Osteoblast (primary cell): ENCODE results near the gene SERINC3. TPM values are rescaled to one million over a fixed set of nuclear protein-coding genes. Genes with fewer than 3 reads are reported as not detected.

ENCODE experiments used
- DNase-seq: peaks from one replicate; pipeline ENCODE4 v3.0.0; 2011; ENCODE audit warnings: low spot score, mixed read lengths; ENCODE audit not compliant: insufficient read length; ENCODE audit errors: missing footprints
- H2AFZ ChIP-seq: 2 replicates; pipeline ENCODE4 v1.6.0; 2011; ENCODE audit warnings: mild to moderate bottlenecking, low read length
- H3K27ac ChIP-seq: 2 replicates; pipeline ENCODE4 v1.5.1; 2011; ENCODE audit warnings: mild to moderate bottlenecking, low read depth, low read length, moderate library complexity
- H3K27me3 ChIP-seq: 2 replicates; pipeline ENCODE4 v1.6.0; 2012; ENCODE audit warnings: mild to moderate bottlenecking, control low read depth, inconsistent platforms, low read length, moderate library complexity; ENCODE audit not compliant: insufficient read depth
- H3K36me3 ChIP-seq: 2 replicates; pipeline ENCODE4 v1.5.1; 2011; ENCODE audit warnings: mild to moderate bottlenecking, low read length, control low read depth, moderate library complexity; ENCODE audit not compliant: insufficient read depth
- H3K4me1 ChIP-seq: 2 replicates; pipeline ENCODE4 v1.5.1; 2011; ENCODE audit warnings: mild to moderate bottlenecking, low read length, control low read depth, moderate library complexity; ENCODE audit not compliant: insufficient read depth
- H3K4me2 ChIP-seq: 2 replicates; pipeline ENCODE4 v1.6.0; 2011; ENCODE audit warnings: mild to moderate bottlenecking, low read length; ENCODE audit not compliant: insufficient read depth
- H3K4me3 ChIP-seq: fragments of 200-600 bp; sonication (generic); 3 replicates; pipeline ENCODE4 v1.5.1; 2012; ENCODE audit warnings: mild to moderate bottlenecking, low read length, inconsistent platforms; ENCODE audit not compliant: insufficient read depth
- H3K79me2 ChIP-seq: 2 replicates; pipeline ENCODE4 v1.6.0; 2012; ENCODE audit warnings: mild to moderate bottlenecking, low read length, control low read depth, inconsistent platforms; ENCODE audit not compliant: insufficient read depth
- H3K9me3 ChIP-seq: 2 replicates; pipeline ENCODE4 v1.5.1; 2011; ENCODE audit warnings: low read depth, low read length, control low read depth
- H4K20me1 ChIP-seq: 2 replicates; pipeline ENCODE4 v1.6.0; 2012; ENCODE audit warnings: mild to moderate bottlenecking, low read length, control low read depth; ENCODE audit not compliant: insufficient read depth
- total RNA-seq: library from RNA; depleted of rRNA; stranded (reverse); fragments of >200 nt; gene quantifications from 2 replicates; pipeline ENCODE4 v1.2.3, GENCODE V29; 2012
- TF ChIP-seq, protein P1 (sequence below): IDR thresholded peaks from 2 replicates; pipeline ENCODE4 v1.5.1; 2011; ENCODE audit warnings: mild to moderate bottlenecking, low read depth, low read length, moderate library complexity; ENCODE audit errors: extremely low read depth

The SERINC3 gene
- total RNA-seq, 1 donor = 167 TPM

DNA sequence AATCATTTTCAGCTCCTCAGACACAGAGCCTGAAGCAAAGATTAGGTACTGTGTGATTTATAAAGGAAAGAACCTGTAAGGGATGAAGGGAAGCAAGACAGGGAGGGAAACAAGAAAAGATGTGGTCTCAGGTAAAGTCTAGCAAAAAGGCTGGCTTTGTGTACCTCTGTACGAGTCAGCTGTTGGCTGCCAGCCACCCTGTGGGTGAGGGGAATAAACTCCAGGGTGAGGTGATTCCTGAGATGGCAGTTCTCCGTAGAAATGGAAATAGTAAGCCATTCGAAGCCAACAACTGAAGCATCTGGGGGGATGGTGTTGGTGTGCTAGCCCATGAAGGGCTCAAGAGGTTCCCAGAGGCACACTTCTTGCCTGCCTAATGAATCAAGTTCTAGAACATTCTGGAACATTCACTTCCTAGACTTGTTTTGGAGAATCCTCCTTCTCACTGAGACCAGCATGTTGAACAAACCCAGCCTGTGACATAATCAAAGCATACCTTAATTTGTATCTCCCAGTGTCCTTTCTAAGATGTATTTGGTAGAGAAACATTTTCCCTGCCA lies 56.8 kb downstream of the SERINC3 start:
- Histone ChIP-seq H3K79me2 (no peaks in the 10 kb centered on the region), H3K27me3 (no peaks in the 10 kb centered on the region), H3K4me1 (peaks cover 10% of the 10 kb centered on the region), H3K4me3 (no peak overlapping the region), H3K27ac (no peak overlapping the region), H2AFZ (no peak overlapping the region), H3K9me3 (no peaks in the 10 kb centered on the region), H3K4me2 (no peak overlapping the region), H3K36me3 (no peaks in the 10 kb centered on the region), H4K20me1 (no peaks in the 10 kb centered on the region)
- no peak for DNase-seq
- TF ChIP-seq, protein P1, sequence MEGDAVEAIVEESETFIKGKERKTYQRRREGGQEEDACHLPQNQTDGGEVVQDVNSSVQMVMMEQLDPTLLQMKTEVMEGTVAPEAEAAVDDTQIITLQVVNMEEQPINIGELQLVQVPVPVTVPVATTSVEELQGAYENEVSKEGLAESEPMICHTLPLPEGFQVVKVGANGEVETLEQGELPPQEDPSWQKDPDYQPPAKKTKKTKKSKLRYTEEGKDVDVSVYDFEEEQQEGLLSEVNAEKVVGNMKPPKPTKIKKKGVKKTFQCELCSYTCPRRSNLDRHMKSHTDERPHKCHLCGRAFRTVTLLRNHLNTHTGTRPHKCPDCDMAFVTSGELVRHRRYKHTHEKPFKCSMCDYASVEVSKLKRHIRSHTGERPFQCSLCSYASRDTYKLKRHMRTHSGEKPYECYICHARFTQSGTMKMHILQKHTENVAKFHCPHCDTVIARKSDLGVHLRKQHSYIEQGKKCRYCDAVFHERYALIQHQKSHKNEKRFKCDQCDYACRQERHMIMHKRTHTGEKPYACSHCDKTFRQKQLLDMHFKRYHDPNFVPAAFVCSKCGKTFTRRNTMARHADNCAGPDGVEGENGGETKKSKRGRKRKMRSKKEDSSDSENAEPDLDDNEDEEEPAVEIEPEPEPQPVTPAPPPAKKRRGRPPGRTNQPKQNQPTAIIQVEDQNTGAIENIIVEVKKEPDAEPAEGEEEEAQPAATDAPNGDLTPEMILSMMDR = no peak

GRCh38 chr20:44464514-44464913 lies 57.4 kb downstream of the SERINC3 start:
- no peak overlapping the region for H3K27ac ChIP-seq

DNA sequence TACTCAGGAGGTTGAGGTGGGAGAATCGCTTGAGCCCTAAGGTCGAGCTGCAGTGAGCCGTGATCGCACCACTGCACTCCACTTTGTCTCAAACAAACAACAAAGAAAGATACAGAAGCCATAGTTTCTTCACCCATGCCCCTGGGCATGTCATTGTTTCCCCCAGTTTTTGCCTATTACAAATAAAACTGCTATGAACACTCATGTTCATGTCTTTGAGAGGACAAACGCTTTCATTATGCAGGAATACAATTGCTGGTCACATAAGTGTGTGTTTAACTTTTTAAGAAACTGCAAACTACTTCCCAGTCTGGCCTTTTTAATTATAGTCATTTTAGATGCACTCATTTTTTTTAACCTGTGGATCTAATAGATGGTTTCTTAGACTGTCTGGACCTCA lies 58.4 kb downstream of the SERINC3 start:
- no peaks in the 10 kb centered on the region for H3K27me3 ChIP-seq
- H3K9me3 ChIP-seq = no peaks in the 10 kb centered on the region
- no peak overlapping the region for H3K4me3 ChIP-seq
- no peaks in the 10 kb centered on the region for H3K36me3 ChIP-seq
- peaks cover 10% of the 10 kb centered on the region for H3K4me1 ChIP-seq
- H2AFZ ChIP-seq = no peak overlapping the region
- H3K27ac ChIP-seq = no peak overlapping the region
- no peak for DNase-seq
- H4K20me1 ChIP-seq = no peaks in the 10 kb centered on the region
- H3K79me2 ChIP-seq = no peaks in the 10 kb centered on the region
- TF ChIP-seq, protein P1 = no peak
- H3K4me2 ChIP-seq = no peak overlapping the region

More at GRCh38 chr20:44464514-44464913, 57.4 kb downstream of the SERINC3 start:
- no peak overlapping the region for H3K4me3 ChIP-seq
- no peaks in the 10 kb centered on the region for H3K36me3 ChIP-seq
- no peak overlapping the region for H2AFZ ChIP-seq
- peaks cover 10% of the 10 kb centered on the region for H3K4me1 ChIP-seq
- no peaks in the 10 kb centered on the region for H3K79me2 ChIP-seq
- no peaks in the 10 kb centered on the region for H3K9me3 ChIP-seq
- no peak for DNase-seq
- TF ChIP-seq, protein P1 = no peak
- no peaks in the 10 kb centered on the region for H4K20me1 ChIP-seq
- no peak overlapping the region for H3K4me2 ChIP-seq
- H3K27me3 ChIP-seq = no peaks in the 10 kb centered on the region

- Histone ChIP-seq H3K79me2 (no peaks in the 10 kb centered on the region), H3K36me3 (no peaks in the 10 kb centered on the region), H2AFZ (no peak overlapping the region), H3K27ac (no peak overlapping the region), H3K9me3 (no peaks in the 10 kb centered on the region), H3K27me3 (no peaks in the 10 kb centered on the region), H4K20me1 (no peaks in the 10 kb centered on the region), H3K4me2 (no peak overlapping the region), H3K4me3 (no peak overlapping the region), H3K4me1 (no peaks in the 10 kb centered on the region)
- TF ChIP-seq, protein P1 = no peak
- DNase-seq = no peak
These were observed 60.1 kb downstream of the SERINC3 start for GRCh38 chr20:44461803-44462174.
